ENCODE data around the gene ARHGAP6. TPM values are rescaled to one million over a fixed set of nuclear protein-coding genes. Genes with fewer than 3 reads are reported as not detected.

ARHGAP6 gene
- total and polyA plus RNA-seq, 2 donors (not counting 3 experiments of a cell fraction or from before 2014, with no cell fraction given), result 0.69 to 0.83 TPM

- Histone ChIP-seq H3K79me2 (ENCODE audit: control insufficient read depth, insufficient read depth, low read length) (no peaks in the 10 kb centered on the region), H3K9ac (replicated peaks; ENCODE audit: extremely low read depth, insufficient read depth, low read length) (no peak overlapping the region), H4K20me1 (replicated peaks; ENCODE audit: control insufficient read depth, extremely low read depth, insufficient read depth, low read length) (no peaks in the 10 kb centered on the region), H3K9me3 (replicated peaks; ENCODE audit: control insufficient read depth, insufficient read depth, low read length) (no peaks in the 10 kb centered on the region), H3K9me1 (replicated peaks; ENCODE audit: control insufficient read depth, extremely low read depth, insufficient read depth, low read length) (no peaks in the 10 kb centered on the region), H2AFZ (ENCODE audit: low read depth, low read length) (no peak overlapping the region), H3K27ac (ENCODE audit: insufficient read depth, low read depth, low read length) (no peak overlapping the region), H3K4me3 (replicated peaks in 1 of 3; ENCODE audit: insufficient read depth in 1 of 3, low read depth in 1 of 3, low read length in 3 of 3) (no peak overlapping the region), H3K4me1 (ENCODE audit: control insufficient read depth, extremely low read depth, insufficient read depth, low read length) (peaks cover 4% of the 10 kb centered on the region), H3K27me3 (ENCODE audit: control insufficient read depth in 2 of 2, insufficient read depth in 2 of 2, low read length in 2 of 2) (no peaks in the 10 kb centered on the region), H3K4me2 (ENCODE audit: insufficient read depth, low read length) (no peak overlapping the region), H3K36me3 (ENCODE audit: control insufficient read depth in 2 of 2, extremely low read depth in 1 of 2, insufficient read depth in 2 of 2, low read length in 2 of 2) (no peaks in the 10 kb centered on the region)
- no peak for TF ChIP-seq MYC (IDR thresholded peaks at IDR 0.05; ENCODE audit: low read depth, low read length)
- TF ChIP-seq JUN (IDR thresholded peaks at IDR 0.05; ENCODE audit: borderline replicate concordance, insufficient read depth, insufficient read length, low read depth), result no peak
- no peak for TF ChIP-seq MAX (IDR thresholded peaks at IDR 0.05; ENCODE audit: insufficient read depth, insufficient read length)
- no peak for TF ChIP-seq POLR2AphosphoS5 (IDR thresholded peaks at IDR 0.05; ENCODE audit: insufficient read depth, low read depth, low read length)
- no peak for TF ChIP-seq CTCF (IDR thresholded peaks at IDR 0.05; ENCODE audit: extremely low read depth in 1 of 2, insufficient read depth in 1 of 2, low read depth in 1 of 2, low read length in 2 of 2)
- TF ChIP-seq EZH2 (IDR thresholded peaks at IDR 0.05; ENCODE audit: borderline replicate concordance, low read depth, low read length, severe bottlenecking), result no peak
- TF ChIP-seq FOS (IDR thresholded peaks at IDR 0.05; ENCODE audit: borderline replicate concordance, insufficient read depth, low read length), result no peak
- TF ChIP-seq POLR2A (IDR thresholded peaks at IDR 0.05; ENCODE audit: low read depth, low read length), result no peak
- TF ChIP-seq GATA2 (IDR thresholded peaks at IDR 0.05; ENCODE audit: insufficient read depth, insufficient read length, low read depth, low read length), result no peak
- ChIA-PET POLR2A (no interaction called here), CTCF (no interaction called here)
- no TSS peak for BruUV-seq (replicated peaks)
- no peak for DNase-seq (ENCODE audit: low read depth, low spot score)
- FAIRE-seq, result no peak
- intact Hi-C loops (cut with micrococcal nuclease), result no loop called here
- dilution Hi-C loops (cut with MboI; ENCODE audit: extremely low pct_ligation_motif_present, low sequenced_read_pairs), result no loop called here
These were observed 192.8 kb downstream of the ARHGAP6 start for GRCh38 chrX:11472879-11473278.
